ENCODE data around the gene C4B.
"Not testable (repeated sequence)": the region's sequence is repeated elsewhere in the genome, so short reads cannot be mapped to it uniquely, and the experiment has no call there.

GRCh38 chr6:32010856-32011530, 3.6 kb upstream of the C4B start:
- not testable (repeated sequence) for TF ChIP-seq POLR2AphosphoS5 (IDR thresholded peaks at IDR 0.05; ENCODE audit: control insufficient read depth, insufficient read depth, low read depth, low read length); PATZ1 (CRISPR knock-in tag; IDR thresholded peaks at IDR 0.05; ENCODE audit: borderline replicate concordance); MXI1 (IDR thresholded peaks at IDR 0.05; ENCODE audit: low read depth, low read length); MED1 (CRISPR knock-in tag; IDR thresholded peaks at IDR 0.05; ENCODE audit: borderline replicate concordance); HMG20B (CRISPR knock-in tag; IDR thresholded peaks at IDR 0.05); ZNF830 (CRISPR knock-in tag; IDR thresholded peaks at IDR 0.05)

All from K562 (cell line).